GM18873 (cell line): ENCODE results near the gene MOAP1.
"Not testable (repeated sequence)": the region's sequence is repeated elsewhere in the genome, so short reads cannot be mapped to it uniquely, and the experiment has no call there.

Source experiments
- ATAC-seq: cut with Tn5 transposase; IDR thresholded peaks from one replicate; pipeline ENCODE4 v1.9.1; 2021; ENCODE audit warnings: mild to moderate bottlenecking, moderate library complexity, moderate number of reproducible peaks; ENCODE audit not compliant: unreplicated experiment, low FRiP score

The MOAP1 gene

GRCh38 chr14:93150227-93151208 lies 34.2 kb downstream of the MOAP1 start:
- ATAC-seq, result no peak

- no peak for ATAC-seq
Measured at GRCh38 chr14:93148979-93149378, 35.7 kb downstream of the MOAP1 start.

GRCh38 chr14:93146119-93146518 lies 38.6 kb downstream of the MOAP1 start:
- ATAC-seq, result peak; percentile 53

- ATAC-seq, result no peak
Measured at GRCh38 chr14:93142854-93143652, 41.6 kb downstream of the MOAP1 start.

- ATAC-seq, result no peak
Measured at GRCh38 chr14:93137864-93138263, 46.8 kb downstream of the MOAP1 start.

GRCh38 chr14:93136508-93136907 lies 48.2 kb downstream of the MOAP1 start:
- not testable (repeated sequence) for ATAC-seq

GRCh38 chr14:93136009-93136408 lies 48.7 kb downstream of the MOAP1 start:
- ATAC-seq, result no peak

- no peak for ATAC-seq
Measured at GRCh38 chr14:93135399-93135798, 49.3 kb downstream of the MOAP1 start.

GRCh38 chr14:93133464-93133863 lies 51.2 kb downstream of the MOAP1 start:
- ATAC-seq, result no peak

- no peak for ATAC-seq
Measured at GRCh38 chr14:93132472-93133065, 52.1 kb downstream of the MOAP1 start.
